SU-DHL-6 (cell line): Measurements from ENCODE around the gene CAP2.

Source experiments
- H2AFZ ChIP-seq: fragments of 200-600 bp; sonication (generic); 2 replicates; pipeline ENCODE4 v1.6.1; 2014; ENCODE audit warnings: low read depth, mild to moderate bottlenecking, moderate library complexity, mixed read lengths, antibody characterized with exemption, low read length; ENCODE audit not compliant: severe bottlenecking
- H3F3A ChIP-seq: fragments of 200-600 bp; shearing (Covaris generic); 2 replicates; pipeline ENCODE4 v1.6.0; 2016; ENCODE audit warnings: antibody characterized with exemption, mild to moderate bottlenecking; ENCODE audit not compliant: insufficient read depth
- H3K27ac ChIP-seq: fragments of 200-600 bp; sonication (generic); 2 replicates; pipeline ENCODE4 v1.5.1; 2016; ENCODE audit warnings: low read depth, mild to moderate bottlenecking, low read length, moderate library complexity, mixed read lengths
- H3K27me3 ChIP-seq: fragments of 200-600 bp; sonication (generic), shearing (Covaris generic); 2 replicates; pipeline ENCODE4 v1.6.0; 2014; ENCODE audit warnings: mild to moderate bottlenecking, low read length
- H3K36me3 ChIP-seq: fragments of 200-600 bp; sonication (generic); 2 replicates; pipeline ENCODE4 v1.6.1; 2014; ENCODE audit warnings: mild to moderate bottlenecking, low read length, mixed read lengths
- H3K4me2 ChIP-seq: fragments of 300-600, 200-600 bp; shearing (Covaris generic), sonication (generic); 2 replicates; pipeline ENCODE4 v1.6.0; 2014; ENCODE audit warnings: low read length, low read depth, mild to moderate bottlenecking; ENCODE audit not compliant: poor library complexity, severe bottlenecking
- H3K4me3 ChIP-seq: fragments of 200-600 bp; sonication (generic); 2 replicates; pipeline ENCODE4 v1.5.1; 2014; ENCODE audit warnings: antibody characterized with exemption, low read length, mild to moderate bottlenecking, mixed read lengths; ENCODE audit not compliant: insufficient read depth, poor library complexity, severe bottlenecking
- H3K79me2 ChIP-seq: fragments of 200-600 bp; sonication (generic); 2 replicates; pipeline ENCODE4 v1.6.1; 2014; ENCODE audit warnings: mild to moderate bottlenecking, low read length, moderate library complexity; ENCODE audit not compliant: insufficient read depth
- H3K9ac ChIP-seq: fragments of 200-600 bp; sonication (generic); 2 replicates; pipeline ENCODE4 v1.7.0; 2014; ENCODE audit warnings: mild to moderate bottlenecking, low read length
- H3K9me2 ChIP-seq: fragments of 200-600 bp; sonication (generic); replicated peaks from 2 replicates; pipeline ENCODE4 v1.6.1; 2014; ENCODE audit warnings: low read length; ENCODE audit not compliant: insufficient read depth
- H3K9me3 ChIP-seq: fragments of 200-600 bp; sonication (generic); 2 replicates; pipeline ENCODE4 v1.6.1; 2014; ENCODE audit warnings: low read length, mixed read lengths; ENCODE audit not compliant: insufficient read depth
- H4K20me1 ChIP-seq: fragments of 200-600 bp; sonication (generic); 2 replicates; pipeline ENCODE4 v1.6.1; 2014; ENCODE audit warnings: low read depth, mild to moderate bottlenecking, antibody characterized with exemption, low read length, moderate library complexity, mixed read lengths
- EZH2phosphoT487 ChIP-seq: fragments of 200-600 bp; sonication (generic), shearing (Covaris generic); conservative IDR thresholded peaks from 2 replicates; pipeline ENCODE4 v1.6.1; 2018; ENCODE audit warnings: mild to moderate bottlenecking, antibody characterized with exemption, low read length, moderate library complexity, mixed read lengths
- TF ChIP-seq, protein P1 (sequence below): fragments of 200-600 bp; sonication (generic); IDR thresholded peaks from one replicate; pipeline ENCODE4 v1.5.1; 2017; ENCODE audit warnings: antibody characterized with exemption, mild to moderate bottlenecking, low read length, moderate library complexity; ENCODE audit not compliant: insufficient read depth, poor library complexity, severe bottlenecking

Gene CAP2, protein sequence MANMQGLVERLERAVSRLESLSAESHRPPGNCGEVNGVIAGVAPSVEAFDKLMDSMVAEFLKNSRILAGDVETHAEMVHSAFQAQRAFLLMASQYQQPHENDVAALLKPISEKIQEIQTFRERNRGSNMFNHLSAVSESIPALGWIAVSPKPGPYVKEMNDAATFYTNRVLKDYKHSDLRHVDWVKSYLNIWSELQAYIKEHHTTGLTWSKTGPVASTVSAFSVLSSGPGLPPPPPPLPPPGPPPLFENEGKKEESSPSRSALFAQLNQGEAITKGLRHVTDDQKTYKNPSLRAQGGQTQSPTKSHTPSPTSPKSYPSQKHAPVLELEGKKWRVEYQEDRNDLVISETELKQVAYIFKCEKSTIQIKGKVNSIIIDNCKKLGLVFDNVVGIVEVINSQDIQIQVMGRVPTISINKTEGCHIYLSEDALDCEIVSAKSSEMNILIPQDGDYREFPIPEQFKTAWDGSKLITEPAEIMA

GRCh38 chr6:17392978-17393891, at the start of gene CAP2:
TSS of gene CAP2 (plus strand) at chr6:17393595. CDS start at chr6:17421556, 27,961 bp downstream.
- no peak within 1 kb of the TSS for H2AFZ ChIP-seq
- no peak within 1 kb of the TSS for H3K9ac ChIP-seq
- 0 out of 2 replicates have a peak, but pooled peaks cover 6% of the 10 kb centered on the region for H3K27me3 ChIP-seq
- H3K9me2 ChIP-seq, result no peaks in the 10 kb centered on the region
- no peak within 1 kb of the TSS for H3K4me2 ChIP-seq
- H3K27ac ChIP-seq, result no peak within 1 kb of the TSS
- no peaks in the 10 kb centered on the region for H3F3A ChIP-seq
- TF ChIP-seq, protein P1, sequence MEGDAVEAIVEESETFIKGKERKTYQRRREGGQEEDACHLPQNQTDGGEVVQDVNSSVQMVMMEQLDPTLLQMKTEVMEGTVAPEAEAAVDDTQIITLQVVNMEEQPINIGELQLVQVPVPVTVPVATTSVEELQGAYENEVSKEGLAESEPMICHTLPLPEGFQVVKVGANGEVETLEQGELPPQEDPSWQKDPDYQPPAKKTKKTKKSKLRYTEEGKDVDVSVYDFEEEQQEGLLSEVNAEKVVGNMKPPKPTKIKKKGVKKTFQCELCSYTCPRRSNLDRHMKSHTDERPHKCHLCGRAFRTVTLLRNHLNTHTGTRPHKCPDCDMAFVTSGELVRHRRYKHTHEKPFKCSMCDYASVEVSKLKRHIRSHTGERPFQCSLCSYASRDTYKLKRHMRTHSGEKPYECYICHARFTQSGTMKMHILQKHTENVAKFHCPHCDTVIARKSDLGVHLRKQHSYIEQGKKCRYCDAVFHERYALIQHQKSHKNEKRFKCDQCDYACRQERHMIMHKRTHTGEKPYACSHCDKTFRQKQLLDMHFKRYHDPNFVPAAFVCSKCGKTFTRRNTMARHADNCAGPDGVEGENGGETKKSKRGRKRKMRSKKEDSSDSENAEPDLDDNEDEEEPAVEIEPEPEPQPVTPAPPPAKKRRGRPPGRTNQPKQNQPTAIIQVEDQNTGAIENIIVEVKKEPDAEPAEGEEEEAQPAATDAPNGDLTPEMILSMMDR, result no peak
- TF ChIP-seq EZH2phosphoT487, result no peak
- H3K9me3 ChIP-seq, result no peaks in the 10 kb centered on the region
- H3K79me2 ChIP-seq, result no peaks in the 10 kb centered on the region
- no peaks in the 10 kb centered on the region for H4K20me1 ChIP-seq
- no peaks in the 10 kb centered on the region for H3K36me3 ChIP-seq
- H3K4me3 ChIP-seq, result no peak within 1 kb of the TSS

- no peaks in the 10 kb centered on the region for H4K20me1 ChIP-seq
- no peaks in the 10 kb centered on the region for H3K36me3 ChIP-seq
- H3K9me2 ChIP-seq, result no peaks in the 10 kb centered on the region
- H3K9ac ChIP-seq, result no peak overlapping the region
- no peaks in the 10 kb centered on the region for H3F3A ChIP-seq
- no peak overlapping the region for H3K4me2 ChIP-seq
- no peak overlapping the region for H3K4me3 ChIP-seq
- no peaks in the 10 kb centered on the region for H3K79me2 ChIP-seq
- no peaks in the 10 kb centered on the region for H3K9me3 ChIP-seq
- TF ChIP-seq EZH2phosphoT487, result no peak
- TF ChIP-seq, protein P1, result no peak
- no peaks in the 10 kb centered on the region for H3K27me3 ChIP-seq
- no peak overlapping the region for H2AFZ ChIP-seq
- H3K27ac ChIP-seq, result no peak overlapping the region
These were observed 46.4 kb upstream of the CAP2 start for GRCh38 chr6:17347012-17347411.

DNA sequence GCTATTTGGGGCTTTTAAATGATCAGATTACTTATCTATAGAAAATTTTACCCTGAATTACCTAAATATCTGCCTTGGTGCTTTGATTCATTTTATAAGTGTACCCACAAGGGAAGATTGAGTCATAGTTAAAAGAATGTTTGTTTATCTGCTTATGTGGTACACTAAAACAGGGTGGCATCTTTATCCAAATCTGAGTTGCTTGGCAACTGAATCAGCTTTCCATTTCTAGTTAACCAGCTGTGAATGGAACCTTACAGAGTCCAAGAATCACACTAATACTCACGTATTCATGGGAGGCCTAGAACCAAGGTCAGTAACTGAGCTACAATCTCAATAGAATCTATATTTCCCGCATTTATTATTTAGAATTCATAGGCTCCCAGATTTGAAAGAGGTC, 44.0 kb upstream of the CAP2 start:
- no peaks in the 10 kb centered on the region for H3K9me2 ChIP-seq
- H3K4me2 ChIP-seq, result no peak overlapping the region
- no peaks in the 10 kb centered on the region for H3K79me2 ChIP-seq
- no peaks in the 10 kb centered on the region for H3K36me3 ChIP-seq
- no peak overlapping the region for H3K4me3 ChIP-seq
- TF ChIP-seq, protein P1, result no peak
- TF ChIP-seq EZH2phosphoT487, result no peak
- H3F3A ChIP-seq, result no peaks in the 10 kb centered on the region
- no peak overlapping the region for H3K9ac ChIP-seq
- H3K9me3 ChIP-seq, result no peaks in the 10 kb centered on the region
- H2AFZ ChIP-seq, result no peak overlapping the region
- H3K27ac ChIP-seq, result no peak overlapping the region
- H3K27me3 ChIP-seq, result no peaks in the 10 kb centered on the region
- H4K20me1 ChIP-seq, result no peaks in the 10 kb centered on the region
